GM18511 (cell line): Measurements from ENCODE around the gene SCEL.
A peak's percentile ranks its signal among the peaks of the same experiment; 100 is the strongest.
"Not testable (repeated sequence)": the region's sequence is repeated elsewhere in the genome, so short reads cannot be mapped to it uniquely, and the experiment has no call there.

ENCODE experiments used
- ATAC-seq: cut with Tn5 transposase; IDR thresholded peaks from one replicate; pipeline ENCODE4 v1.9.1; 2021; ENCODE audit warnings: mild to moderate bottlenecking, moderate library complexity; ENCODE audit not compliant: unreplicated experiment

Gene SCEL

DNA sequence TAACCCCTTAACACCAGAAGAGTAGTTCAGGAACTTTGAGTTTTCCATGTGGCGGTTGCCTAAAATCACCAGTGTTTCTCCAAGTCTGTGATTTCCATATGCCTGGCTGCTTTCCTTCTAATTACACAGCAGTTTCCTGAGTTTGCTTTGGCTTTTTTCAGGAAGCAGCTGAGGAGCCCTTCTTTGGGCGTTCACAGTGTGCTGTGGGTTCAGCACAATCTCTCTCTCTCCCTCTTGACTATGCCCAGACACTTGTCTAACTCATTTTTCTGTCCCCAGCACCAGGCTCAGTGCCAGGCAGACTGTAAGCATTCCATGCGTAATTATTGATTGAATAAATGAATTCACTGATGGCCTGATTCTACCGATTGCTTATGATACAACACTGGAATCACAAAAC lies 19.7 kb downstream of the SCEL start:
- ATAC-seq = no peak

DNA sequence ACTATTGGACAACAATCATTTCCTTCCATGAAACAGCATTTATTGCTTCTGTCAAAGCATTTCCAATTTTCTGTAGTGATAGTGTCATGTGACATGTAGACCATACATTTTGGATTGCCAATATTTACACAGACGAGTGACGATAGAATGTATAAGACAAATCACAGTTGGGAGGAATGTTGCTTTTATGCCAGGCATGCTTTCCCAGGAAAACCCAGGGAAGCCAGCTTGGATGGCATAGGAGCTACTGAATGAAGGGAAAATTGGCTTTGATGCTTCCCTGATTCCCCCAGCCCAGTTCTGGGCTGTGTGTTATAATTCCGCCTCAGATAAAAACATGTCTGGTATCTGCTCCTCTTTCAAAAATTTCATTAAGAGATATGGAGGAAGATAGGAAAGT lies 22.5 kb downstream of the SCEL start:
- ATAC-seq = no peak

DNA sequence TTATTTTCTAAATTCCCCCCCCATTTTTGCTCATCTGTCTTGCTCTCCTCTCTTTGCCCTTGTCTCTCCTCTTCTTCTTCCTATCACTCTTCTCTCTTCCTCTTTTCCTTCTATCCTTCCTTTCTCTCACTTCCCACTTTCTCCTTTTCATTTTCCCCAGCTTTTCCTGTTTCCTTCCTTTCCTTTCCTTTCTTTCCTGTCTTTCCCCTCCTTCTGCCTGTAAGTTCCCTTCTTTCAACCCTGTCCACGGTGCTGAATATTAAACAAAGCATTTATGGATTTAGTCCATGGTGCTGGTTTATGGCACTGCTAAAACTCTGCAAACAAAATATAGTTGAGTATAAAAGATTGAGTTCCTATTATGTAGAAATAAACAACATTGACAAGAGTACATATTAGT lies 27.6 kb downstream of the SCEL start:
- no peak for ATAC-seq

DNA sequence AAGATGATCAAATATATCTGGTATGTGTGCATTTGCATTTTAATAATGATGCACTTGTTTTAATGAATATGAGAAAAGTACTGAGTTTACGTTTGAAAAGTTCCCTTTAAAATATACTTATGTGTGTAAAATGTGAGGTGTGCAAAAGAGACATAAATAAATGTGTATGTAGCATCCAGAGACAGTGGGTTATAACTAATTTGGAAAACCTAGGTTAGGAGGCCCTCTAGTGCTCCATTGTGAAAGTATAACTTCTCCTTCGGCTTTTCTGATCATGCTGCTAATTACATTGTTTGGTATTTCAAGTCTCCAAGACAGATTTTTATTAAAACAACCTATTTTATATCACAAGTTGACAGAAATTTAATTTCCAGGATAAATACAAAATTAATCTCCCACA lies 30.1 kb downstream of the SCEL start:
- peak; percentile 76 for ATAC-seq

DNA sequence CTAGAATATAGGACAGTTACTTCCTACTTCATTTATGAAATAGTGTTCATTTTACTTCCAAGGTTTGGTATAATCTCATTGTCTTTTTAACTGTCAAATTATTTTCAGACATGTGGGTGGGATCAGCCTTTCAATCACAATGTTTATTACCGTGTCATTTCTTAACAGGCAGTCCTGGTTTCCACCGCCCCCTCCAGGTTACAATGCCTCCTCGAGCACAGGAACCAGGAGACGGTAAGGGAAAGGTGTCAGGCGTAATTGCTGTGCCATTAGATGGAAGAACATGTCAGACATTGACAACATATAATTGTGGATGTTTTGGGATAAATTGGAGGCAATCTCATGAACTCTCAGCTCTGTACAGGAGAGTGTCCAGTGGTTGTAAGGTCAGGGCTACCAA lies 36.5 kb downstream of the SCEL start:
- no peak for ATAC-seq

DNA sequence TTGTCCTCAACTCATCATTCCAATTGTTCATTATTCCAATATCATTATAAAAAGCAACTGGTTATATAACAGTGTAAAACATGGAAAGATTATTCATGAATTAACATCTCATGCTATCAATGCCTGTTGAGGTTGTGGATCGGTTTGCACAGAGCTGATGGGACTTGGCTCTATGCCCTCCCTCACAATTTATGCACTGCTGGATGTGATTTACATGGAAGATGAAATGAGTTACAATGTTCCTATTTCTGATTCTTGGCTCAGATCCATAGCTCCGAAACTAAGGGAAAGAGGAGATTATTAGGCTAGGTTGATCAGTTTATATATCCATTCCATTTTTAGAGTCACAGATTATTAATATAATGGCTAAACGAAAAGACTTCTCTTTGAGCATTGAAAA lies 38.6 kb downstream of the SCEL start:
- ATAC-seq = no peak

DNA sequence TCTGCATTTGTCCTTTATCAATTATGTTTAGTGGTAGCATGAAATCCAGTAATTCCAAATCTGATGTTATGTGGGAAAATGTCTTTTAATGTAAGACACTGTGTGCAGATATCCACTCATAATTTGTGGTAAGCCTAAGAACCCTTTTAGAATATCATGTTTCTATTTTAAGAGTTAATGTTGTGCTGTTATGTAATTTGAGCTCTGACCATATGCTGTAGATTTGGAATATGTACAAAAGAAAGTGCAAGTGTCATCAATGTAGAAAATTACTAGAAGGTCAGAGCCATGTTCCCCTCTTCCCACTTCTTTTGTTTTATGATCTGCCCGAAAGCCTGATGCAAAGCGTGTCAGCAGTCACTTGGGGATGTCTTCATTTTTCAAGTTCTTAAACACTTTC lies 44.5 kb downstream of the SCEL start:
- no peak for ATAC-seq

DNA sequence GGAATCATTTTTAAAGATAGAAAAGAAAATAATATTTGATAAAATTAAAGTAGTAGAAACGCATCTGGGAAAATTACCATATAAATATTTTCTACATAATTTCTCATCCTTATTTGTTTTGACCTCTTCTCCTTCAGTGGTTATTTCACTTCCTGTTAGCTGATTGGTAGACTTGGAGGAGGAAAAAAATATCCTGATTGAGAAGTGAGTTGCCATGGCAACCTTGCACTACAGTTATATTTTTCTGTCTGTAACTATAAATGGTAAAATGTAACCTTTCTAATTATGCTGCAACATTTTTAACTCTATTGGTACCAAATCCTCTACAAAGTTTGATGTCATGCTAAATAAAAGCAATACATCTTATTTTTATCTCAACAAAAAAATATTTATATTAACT lies 45.2 kb downstream of the SCEL start:
- no peak for ATAC-seq

DNA sequence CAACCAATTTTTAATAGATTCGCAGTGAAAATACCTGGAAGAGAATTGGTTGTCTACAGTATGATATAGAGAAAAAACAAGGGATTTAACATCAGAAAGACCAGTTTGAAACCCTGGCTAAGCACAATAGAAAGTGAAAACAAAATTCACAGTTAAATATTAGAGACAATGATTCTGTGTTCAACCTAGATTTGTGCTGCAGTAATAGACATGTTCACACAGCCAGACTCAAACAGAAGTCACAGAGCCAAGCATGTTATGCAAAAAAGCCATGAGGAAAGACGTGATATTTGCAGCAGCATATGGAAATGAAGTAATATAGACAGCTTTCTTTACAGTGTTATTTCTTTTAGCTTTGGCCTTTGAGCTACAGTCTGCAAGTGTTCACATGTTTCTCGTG lies 48.1 kb downstream of the SCEL start:
- ATAC-seq = peak; percentile 81

DNA sequence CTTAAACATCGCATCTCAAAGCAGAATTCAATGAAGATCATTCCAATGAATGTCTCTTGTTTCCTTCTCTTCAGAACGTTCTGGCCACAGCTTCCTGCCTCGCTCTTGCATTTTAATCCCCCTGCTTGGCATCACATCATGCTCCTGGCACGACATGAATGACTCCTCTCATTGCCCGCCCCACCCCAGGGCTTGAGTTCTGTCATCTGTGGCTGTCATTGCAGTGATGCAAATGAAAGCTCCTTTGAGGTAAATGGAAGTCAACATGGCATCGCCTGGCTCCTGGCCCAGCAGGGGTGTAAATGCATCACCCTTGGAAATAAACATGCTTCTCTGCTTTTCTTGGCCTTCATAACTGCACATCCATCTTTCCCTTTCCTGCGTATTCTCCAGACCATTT lies 48.6 kb downstream of the SCEL start:
- no peak for ATAC-seq

DNA sequence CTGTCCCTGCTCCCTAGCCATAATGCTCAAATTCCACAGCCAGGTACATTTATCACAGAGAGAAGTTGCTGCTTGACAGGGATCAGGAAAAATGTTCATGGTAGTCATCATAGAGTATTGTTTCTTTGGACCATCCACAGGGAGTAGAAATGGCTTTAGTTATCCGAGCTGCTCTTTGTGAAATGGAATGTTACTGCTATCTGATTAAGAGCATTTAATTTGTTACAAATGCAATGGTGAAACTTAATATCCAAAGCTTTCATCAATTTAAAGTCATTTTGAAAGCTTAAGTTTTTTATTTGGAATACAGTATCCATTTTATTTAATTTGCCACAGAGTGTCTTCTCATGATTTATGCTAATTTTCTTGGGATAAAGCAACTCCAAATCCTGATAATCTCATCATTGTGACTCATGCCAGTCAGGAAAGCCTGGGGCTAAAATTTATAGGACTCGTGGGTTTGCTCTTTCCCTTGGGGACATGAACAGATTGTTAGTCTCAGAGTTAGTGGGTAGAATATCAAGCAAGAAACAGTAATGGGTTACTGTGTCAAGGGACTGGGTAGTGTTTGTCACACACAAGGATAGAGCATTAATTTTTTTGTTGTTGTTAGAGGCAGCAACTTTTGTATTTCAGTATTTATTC lies 59.8 kb downstream of the SCEL start:
- no peak for ATAC-seq

DNA sequence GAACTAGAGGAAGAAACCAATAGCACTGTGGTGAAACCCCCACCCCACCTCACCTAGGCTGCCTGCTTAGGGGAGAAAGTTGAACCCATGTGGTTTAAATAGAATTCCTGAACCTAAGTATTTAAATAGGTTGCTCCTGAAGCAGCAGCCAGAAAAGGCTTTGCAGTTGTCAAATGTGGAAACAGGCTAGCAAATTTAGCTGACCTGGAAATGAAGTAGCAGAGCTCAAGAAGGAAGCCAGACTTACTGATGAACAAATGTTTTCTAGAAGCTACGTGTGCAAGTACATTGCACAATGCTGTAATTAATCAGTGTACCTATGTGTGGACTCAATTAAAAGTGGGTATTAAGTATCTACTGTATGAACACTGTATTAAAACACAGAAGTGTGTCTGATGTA lies 61.3 kb downstream of the SCEL start:
- no peak for ATAC-seq

DNA sequence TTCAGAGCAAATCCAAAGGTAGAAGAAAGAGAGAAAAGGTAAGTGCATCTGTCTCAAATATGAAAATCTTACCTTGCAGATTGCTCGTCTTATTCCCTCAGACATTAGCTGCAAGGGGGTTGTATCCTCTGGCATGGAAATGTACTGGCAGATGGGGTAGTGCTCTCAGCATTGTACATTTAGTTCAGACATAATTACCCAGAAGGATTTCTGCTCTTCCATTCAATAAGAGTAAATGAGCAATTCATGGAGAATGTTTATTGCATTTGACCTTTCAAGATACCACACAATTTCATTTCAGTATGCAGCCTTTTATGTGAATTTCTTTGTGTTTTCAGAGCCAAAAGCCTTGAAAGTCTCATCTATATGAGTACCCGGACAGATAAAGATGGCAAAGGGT lies 63.8 kb downstream of the SCEL start:
- no peak for ATAC-seq

DNA sequence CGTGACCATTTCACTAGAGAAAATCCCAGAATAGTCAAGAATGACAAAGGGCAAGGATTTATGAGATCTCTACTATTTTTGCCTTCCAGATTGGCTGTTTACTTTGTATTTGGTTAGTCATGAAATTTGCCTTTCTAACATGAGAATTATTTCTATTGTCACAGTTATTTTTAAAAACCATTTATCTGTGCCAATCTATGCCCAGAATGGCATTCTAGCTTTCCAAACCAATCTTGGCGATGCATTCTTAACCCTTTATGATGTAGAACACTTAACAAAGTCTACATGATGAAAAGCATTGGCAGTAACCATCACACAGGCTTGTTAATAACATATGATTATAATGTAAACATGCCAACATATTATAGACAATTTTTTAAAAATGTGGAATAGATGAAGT lies 65.2 kb downstream of the SCEL start:
- no peak for ATAC-seq

DNA sequence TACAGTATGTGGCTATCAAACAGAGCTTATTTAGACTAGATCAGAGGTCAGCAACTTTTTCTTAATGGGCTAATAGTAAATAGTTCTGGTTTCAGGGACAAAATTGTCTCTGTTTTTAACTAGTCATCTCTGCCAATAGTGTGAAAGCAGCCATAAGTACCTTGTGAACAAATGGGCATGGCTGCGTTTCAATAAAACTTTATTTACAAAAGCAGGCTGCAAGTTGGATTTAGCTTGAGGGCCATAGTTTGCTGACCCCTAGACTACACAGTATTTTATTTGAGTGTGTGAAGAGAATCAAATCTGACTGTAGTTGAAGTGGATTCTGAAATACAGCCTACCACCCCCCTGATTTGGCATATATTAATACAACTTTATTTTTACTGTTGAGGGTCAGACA lies 75.6 kb downstream of the SCEL start:
- ATAC-seq = no peak

DNA sequence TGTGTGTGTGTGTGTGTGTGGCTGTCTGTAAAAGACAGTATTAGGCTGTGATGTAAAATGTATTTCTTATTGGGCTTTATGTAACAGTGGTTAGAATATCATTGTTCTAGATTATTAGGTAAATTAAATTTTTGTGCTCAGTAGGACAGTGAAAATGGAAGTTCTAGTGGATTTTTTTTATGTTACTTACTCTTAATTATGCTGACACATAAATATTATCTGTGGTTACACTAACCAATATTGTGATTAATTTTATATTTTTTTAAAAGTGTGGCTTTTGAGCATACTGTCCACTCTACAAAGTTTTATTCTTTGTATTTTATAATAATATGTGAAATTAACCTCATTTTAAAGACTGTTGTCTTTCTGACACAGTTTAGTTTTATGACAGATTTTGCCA lies 80.5 kb downstream of the SCEL start:
- ATAC-seq = no peak

DNA sequence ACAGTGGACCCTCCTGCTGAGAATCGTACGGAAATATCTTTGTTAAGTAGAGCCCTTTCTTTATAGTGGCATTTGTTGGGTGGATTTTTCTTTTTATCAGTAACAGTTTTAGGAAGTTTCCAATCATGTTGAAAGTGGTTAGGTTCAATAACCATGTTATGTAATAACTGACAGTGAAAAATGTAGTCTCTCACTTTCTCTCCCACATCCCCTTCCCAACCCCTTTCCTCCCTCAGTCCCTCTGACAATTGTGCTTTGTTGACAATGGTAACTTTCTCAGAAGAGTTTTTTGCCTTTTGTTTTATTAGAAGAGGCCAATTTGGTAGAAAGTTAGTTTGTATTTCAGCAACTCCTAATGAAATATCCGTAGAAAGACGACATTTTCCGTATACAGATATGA lies 84.1 kb downstream of the SCEL start:
- no peak for ATAC-seq

DNA sequence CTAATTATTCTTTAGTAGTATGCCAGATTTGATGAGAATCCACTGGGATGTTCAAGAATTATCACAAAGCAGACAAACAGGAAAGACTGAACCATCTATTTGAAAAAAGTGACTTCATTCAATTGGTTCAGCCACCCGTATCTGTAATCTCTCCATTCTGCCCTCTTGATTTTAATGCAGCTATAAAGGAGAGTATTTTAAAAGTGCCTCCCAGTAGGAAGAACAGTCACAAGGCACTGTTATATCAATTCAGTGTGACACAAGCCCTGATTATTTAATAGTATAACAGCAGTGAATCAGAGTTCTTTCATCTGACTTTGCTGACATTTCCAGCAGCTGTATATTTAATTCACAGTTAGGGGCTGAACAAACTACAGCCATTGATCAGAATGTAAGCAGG lies 84.6 kb downstream of the SCEL start:
- no peak for ATAC-seq

DNA sequence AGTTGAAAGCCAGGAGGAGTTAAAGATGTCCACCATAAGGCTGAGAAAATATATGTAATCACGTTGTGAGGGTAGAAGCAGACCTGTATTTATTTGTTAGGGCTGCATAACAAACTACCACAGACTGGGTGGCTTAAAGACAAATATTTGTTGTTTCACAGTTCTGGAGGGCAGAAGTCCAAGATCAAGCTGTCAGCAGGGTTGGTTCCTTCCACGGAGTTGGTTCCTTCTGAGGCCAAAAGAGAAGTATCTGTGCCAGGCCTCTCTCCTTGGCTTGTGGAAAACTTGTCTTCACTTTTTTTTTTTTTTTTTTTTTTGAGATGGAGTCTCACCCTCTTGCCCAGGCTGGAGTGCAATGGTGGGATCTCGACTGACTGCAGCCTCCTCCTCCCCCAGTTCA lies 88.3 kb downstream of the SCEL start:
- ATAC-seq = no peak

DNA sequence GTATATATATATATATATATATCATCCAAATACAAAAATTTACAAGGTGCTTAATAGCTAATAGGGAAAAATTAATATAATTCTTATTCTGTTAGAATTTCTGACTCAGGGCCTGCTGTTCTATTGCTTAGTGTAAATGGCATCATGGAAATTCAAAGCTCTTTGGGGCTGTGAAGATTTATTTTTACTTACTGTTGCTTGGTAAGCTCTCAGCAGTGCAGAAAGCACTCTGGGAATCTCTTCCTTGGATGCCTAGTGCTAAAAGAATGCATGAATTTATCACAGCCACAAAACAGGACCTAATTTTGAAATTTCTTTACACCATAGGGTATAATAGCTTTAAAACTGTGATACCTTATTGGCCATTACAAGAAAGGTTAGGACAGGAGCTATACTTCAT lies 92.7 kb downstream of the SCEL start:
- ATAC-seq = no peak

DNA sequence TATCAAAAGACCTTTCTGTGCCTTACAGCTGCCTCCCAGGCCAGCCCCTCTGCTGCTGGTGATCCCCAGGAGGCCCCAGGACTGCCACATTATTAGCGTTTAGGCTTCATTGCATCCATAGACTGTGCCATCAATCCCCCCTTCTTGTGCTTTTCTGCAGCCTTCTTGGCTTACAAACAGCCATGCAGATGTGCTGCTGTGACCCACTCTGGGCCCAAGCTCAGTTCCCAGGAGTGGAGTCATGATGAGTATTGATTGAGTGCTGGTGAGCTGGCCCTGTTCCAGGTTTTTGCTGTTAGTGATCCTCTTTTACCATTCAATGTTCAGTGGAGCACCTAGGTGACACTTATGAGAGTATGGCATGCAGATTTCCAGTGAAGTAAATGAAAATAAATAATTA lies 102.1 kb downstream of the SCEL start:
- ATAC-seq = no peak

DNA sequence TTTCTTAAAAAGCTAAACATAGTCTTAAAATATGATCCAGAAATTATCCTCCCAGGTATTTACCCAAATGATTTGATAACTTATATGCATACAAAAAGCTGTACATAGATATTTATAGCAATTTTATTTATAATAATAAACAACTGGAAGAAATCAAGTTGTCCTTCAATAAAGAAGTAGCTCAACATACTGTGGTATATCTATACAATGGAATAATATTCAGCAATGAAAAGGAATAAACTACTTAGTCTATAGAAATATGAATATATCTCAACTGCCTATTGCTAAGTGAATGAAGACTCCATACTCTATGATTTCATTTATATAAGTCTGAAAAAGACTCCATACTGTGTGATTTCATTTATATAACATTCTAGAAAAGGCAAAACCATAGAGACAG lies 114.9 kb downstream of the SCEL start:
- no peak for ATAC-seq

DNA sequence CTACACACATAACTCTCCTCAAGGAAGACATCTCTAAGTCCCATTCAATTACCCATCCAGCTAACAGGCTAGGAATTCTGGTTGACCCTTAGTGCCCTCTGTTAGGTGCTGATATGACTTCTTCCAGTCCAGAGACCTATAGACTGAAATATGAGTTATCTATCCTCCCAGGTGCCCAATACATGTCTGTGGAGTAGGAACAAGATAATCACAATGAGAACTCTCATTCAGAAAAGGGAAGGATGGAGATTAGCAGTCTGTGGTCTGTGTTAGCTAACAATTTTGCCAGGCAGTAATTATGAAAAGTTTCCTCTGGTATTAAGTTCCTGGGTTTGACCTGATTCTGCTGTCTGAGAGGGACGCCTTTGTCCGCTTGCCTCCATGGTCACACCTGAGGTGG lies 117.8 kb downstream of the SCEL start:
- ATAC-seq = no peak

DNA sequence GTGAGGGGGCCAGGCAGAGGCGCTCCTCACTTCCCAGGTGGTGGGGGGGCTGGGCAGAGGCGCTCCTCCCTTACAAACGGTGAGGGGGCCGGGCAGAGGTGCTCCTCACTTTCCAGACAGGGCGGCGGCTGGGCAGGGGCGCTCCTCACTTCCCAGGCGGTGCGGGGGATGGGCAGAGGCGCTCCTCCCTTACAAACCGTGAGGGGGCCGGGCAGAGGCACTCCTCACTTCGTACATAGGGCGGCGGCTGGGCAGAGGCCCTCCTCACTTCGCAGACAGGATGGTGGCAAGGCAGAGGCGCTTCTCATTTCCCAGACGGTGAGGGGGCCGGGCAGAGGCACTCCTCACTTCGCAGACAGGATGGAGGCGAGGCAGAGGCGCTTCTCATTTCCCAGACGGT lies 124.5 kb downstream of the SCEL start:
- ATAC-seq = not testable (repeated sequence)
